Retina (tissue), 1 donor: ENCODE data around the gene SCMH1.
"Not testable (repeated sequence)": the region's sequence is repeated elsewhere in the genome, so short reads cannot be mapped to it uniquely, and the experiment has no call there.

Experiments
- DNase-seq: peaks from one replicate; pipeline ENCODE4 v3.0.0-alpha.2; 2016

The SCMH1 gene

DNA sequence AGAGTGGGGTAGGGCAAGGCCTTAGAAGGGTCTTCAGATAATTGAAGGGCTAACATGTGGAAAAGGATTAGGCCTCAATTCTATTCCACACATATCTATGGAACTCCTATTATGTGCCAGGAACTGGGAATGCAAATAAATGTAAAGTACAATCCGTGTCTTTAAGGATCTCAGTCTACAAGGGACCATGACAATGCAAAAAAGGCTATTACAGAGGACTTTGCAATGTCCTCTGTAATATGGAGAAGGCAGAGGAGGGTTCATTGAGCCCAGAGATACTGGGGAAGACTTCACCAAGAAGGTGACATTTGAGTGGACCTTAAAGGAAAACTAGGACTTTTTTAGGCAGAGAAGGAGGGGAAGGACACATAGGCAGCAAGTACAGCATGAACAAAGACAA, 4.5 kb upstream of the SCMH1 start:
- DNase-seq: no peak

DNA sequence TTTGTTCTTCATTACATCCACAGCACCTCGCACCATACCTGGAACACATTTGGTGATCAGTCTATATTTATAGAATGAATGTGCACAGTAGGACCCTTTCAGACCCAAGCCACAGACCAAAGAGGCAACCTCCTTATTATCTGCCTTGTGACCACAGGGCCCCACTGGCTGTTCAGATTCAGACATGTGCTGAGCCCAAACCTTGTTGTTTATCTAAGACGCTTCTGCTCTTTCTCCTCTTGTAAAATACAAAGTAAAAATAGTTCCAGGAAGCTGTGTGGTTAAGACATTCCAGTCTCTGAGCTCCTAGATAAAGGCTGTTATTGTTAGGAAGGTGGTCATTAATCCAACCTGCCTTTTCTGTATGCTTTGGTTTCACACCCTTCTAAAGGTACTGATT, 3.6 kb upstream of the SCMH1 start:
- no peak for DNase-seq

DNA sequence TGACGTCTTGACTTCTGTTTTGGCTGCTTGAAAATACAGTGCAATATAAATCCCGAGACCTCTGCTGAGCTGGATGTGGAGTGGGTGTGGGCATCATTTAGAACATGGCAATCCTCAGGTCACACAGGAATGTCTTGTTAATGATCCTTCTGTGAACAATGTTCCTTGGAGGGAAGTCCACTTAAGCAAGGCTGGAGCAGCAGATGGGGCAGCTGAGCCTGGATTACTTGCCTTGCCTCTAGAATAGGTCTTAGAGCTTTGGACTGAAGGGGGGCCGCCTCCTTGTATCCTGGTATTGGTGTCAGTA, 926 bp upstream of the SCMH1 start:
- no peak for DNase-seq

DNA sequence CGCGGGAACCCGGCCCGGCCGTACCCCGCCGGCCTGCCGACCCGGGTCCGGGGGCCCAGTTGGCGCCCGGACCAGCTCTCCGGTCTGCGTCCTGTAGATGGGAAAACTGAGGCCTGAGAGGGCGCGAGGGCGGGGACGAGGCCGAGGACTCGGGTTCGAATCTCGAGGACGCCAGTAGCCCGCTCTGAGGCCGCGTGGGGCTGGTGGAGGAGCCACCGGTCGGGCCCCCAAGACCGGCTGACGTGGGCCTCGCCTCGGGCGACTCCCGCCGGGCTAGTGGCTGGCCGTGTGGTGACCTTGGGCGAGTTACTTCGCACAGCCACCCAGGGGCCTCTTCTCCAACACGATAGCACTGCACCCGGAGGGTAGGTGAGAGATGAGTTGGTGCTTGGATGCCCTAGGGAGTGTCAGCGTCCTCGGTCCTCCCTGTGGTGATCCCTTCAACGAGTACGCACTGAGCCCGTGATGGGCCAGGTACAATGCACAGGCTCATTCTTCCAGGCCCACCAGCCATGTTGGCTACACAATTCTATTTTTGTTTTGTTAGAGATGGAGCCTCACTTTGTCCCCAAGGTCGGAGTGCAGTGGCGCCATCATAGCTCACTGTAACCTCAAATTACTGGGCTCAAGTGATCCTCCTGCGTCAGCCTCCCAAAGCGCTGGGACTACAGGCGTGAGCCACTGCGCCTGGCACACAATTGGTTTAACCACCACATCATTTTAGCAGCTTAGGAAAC, 404 bp upstream of the SCMH1 start:
- DNase-seq: peak; percentile 79

DNA sequence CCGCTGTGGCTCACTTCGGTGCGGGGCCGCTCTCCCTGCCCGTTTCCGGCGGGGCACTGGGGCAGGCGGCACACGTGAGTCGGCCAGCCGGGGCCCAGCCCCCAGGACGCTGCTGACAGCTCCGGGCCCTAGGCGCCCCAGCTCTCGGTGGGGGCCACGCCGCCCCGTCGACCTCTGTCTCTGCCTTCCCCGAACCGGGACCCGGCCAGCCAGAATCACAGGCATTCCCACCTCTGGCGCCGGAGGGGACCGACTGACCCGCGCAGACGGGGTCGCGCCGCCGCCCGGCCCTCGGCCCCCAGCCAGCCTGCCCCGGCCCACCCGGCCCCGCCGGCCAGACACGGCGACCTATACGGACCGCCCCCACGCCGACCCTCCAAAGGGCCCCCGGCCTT, 755 bp downstream of the SCMH1 start:
- DNase-seq: peak; percentile 73

DNA sequence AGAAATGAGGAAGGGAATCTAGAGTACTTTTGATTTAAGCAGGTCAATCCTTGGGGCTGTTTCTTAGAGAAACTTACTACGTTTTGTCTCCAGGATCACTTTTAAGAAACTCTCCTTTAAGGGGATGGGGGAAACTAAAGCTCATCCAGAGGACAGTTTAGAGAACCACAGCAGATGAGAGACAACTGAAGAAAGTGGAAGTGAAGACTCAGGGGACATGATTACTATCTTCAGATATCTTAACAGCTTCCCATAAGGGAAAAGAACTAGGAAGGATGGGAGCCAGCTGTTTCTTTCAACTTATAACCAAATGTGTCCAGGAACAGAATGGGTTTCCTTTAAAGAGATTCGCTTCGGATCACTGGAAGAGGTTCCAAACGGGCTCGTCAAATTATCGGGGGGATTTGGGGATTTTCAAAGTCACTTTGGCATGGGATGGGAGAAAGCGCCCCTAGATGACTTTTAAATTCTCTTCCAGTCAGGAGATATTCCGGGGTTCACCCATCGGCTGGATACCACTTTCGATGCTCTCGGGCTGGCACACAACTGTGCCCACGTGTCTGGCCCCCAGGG, 1.2 kb downstream of the SCMH1 start:
- no peak for DNase-seq

DNA sequence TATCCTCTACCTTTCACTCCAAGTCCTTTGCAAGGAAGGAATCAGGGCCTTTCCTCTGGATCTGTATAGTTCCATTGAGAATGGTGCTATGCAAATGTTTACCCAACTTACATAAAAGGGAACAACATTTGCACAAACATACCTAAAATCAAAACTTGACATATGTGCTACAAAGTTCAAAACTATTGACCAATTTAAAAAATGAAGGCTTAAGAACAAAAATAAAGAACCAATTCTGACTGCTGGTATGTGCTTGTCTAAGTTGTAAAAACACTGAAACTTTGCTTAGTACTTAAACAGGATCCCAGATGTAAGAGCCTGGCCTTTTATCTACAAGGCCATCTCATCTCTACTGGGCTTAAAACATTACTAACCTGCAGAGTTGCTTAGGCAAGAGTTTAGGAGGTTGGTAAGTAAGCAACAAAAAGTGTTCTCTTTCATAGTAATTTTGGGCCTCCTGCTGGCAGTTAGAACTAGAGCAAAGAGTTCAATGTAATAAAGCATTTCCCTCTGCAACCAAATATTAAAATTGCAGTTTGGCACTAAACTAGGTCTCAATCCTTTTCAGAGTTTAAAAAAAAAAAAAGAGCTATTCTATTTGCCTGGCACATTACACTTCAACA, 2.0 kb downstream of the SCMH1 start:
- no peak for DNase-seq

DNA sequence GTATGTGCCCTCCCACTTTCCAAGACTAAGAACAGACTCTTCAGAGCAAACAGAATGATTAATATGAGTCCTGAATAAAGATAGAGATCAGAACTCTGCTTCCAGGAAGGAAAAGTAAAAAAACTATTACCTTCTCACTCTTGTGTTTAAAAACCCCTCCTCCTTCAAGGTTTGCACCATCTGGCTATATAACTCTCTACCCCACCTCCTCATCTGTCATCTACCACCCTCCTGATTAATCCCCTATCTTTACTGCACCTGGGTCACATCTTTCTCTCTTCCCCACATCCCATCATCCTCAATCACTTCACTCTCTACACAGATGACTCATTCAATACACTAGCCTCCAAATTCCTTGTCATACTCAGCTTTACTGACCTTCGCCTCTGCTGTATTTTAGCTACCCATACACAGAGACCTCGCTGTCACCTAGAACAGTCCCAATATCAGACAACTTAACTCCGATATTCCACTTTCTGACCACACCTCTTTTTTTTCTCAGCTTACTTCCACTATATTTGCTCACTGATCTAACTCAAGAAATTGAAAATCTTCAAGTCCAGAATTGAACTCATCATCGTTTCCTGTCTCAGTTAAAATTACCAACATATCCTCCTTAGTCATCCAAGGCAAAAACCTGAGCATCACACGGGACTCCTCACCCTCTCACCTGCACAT, 3.7 kb downstream of the SCMH1 start:
- no peak for DNase-seq

DNA sequence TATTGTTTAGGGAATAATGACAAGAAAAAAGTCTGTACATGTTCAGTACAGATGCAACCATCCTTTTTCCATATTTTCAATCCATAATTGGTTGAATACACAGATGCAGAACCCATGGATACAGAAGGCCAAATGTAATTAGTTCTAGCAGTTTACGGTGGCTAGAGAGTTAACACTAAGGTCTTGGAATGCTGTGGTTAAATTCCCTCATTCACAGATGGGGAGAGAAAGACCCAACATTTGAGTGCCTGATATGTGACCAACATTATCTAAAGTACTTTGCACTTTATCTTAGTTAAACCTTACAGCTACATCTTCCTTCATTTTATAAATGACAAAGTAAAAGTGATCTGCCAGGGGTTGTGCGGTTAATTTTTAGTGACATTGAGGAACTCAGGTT, 5.3 kb downstream of the SCMH1 start:
- no peak for DNase-seq

DNA sequence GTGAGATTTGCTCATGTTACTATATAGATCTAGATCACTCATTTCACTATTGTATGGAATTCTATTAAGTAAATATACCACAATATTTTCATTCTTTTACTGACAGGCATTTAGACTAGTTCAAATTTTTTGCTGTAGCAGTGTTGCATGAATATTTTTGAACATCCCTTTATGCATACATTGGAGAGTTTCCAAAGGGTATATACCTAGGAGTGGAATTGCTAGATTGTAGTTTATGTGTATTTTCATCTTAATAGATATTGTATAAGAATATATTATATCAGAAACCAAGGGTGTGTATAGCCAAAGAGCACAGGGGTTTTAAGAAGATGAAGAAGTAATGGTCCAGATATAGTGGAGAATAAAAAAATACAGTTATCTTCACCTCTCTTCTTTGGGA, 6.2 kb downstream of the SCMH1 start:
- DNase-seq: no peak

DNA sequence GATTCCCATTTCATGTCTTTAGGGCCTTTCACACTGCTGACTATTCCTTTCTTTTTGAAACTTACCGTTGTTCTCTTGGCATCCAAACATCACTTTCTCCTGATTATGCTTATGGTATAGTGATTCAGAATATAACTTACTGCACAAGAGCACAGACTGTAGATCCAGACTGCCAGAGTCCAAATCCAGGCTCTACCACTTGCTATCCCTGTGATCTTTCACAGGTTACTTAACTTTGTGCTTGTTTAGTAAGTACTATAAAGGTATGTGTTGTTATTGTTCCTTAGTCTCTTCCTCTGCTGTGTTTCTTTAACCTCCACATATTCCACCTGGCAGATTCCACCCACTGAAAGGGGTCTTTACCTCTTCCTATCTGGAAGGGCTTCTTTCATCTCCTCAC, 8.4 kb downstream of the SCMH1 start:
- no peak for DNase-seq

DNA sequence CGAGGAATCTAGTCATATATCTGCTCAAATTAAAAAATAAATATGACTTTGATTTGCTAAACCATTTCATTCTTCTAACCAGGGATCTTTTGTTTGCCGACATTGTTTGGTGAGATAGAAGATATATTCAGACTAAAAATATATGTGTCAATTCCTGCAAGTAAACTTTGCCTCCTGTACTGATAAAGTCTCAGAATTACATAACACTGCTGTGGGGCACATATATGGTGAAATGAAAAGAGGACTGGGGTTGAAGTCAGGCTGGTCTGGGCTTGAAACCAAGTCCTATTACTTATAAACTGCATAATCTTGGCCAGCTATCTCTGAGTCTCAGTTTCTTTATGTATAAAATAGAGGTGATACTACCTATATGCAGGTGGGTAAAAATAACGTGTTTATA, 9.8 kb downstream of the SCMH1 start:
- no peak for DNase-seq

DNA sequence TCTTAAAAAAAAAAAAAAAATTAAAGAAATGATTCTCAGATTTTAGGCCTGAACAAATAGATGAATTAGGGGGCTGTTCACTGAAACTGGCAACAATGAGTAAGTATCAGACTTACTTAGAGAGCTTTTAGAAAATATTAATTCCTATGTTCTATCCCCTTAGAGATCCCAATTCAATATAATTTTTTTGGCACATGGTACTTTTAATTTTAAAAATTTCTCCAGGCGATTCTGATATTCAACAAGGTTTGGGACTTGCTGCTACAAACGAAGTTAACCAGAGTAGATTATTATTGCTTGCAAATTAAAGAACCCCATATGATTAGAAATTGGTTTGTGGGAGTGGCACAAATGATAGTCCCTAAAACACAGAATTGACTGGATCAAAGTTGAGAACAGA, 11.4 kb downstream of the SCMH1 start:
- DNase-seq: no peak

DNA sequence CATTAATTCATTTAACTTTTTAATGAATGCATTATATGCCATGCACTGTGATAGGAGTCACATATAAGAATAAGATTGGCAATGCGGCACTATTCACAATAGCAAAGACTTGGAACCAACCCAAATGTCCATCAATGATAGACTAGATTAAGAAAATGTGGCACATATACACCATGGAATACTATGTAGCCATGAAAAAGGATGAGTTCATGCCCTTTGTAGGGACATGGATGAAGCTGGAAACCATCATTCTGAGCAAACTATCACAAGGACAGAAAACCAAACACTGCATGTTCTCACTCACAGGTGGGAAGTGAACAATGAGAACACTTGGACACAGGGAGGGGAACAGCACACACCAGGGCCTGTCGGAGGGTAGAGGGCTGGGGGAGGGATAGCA, 12.9 kb downstream of the SCMH1 start:
- DNase-seq: not testable (repeated sequence)

DNA sequence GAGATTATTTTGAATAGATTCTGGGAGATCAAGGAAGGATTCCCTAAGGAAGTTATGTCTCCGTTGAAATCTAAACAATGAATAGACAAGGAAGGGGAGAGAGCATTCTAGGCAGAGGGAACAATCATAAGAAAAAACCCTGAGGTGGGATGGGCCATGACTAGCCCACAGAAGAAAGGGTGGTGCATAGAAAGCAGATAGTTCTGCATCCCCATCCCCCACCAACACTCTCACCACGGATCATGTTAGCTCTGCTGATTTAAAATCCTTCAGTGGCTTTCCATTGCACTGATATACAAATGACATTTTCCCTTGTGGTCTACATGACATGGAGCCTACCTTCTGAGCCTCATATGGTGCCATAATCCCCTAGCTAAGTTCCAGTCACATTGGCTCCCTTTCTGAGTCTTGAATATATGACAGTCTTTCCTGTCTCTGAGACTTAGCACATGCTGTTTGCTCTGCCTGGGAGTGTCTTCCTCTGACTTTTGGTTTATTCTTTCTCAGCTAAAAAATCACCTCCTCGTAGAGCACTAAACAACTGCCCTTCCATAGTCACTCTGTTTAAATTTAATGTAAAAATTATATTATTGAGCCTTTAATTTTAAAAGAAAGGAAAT, 15.2 kb downstream of the SCMH1 start:
- no peak for DNase-seq

DNA sequence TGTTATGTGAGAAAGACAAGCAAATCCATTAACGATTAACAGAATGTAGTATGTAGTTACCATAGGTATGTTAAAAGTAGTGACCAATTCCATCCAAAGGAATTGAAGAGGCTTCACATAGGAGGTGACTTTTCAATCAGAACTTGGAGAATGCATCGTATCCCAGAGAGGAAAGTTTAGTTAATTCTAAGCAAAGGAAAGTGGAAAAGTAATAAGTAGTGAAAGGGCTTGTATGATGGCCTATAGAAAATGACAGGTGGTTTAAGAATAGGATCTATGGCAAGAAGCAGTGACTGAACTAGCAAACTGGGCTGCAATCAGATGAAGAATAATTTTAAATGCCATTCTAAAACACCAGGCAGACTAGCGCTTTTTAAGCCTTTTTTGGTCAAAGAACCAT, 16.6 kb downstream of the SCMH1 start:
- DNase-seq: no peak

DNA sequence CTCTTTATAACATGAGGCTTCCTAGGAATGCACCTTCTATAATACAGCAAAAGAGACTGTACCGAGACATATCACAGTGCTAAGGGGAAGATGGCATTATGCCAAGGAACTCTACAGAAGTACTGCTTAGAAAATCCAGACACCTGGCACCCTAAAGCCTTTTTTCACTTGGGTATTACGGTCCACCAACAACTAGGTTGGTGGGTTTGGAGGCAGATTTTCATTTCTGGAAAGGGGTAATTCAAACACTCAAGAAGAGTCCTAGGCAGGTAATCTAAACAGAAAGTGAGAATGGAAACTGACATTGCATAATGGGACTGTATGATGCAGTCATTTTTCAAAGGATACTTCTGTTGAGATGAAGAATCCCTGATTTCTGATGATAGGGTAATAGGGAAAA, 19.6 kb downstream of the SCMH1 start:
- DNase-seq: no peak

DNA sequence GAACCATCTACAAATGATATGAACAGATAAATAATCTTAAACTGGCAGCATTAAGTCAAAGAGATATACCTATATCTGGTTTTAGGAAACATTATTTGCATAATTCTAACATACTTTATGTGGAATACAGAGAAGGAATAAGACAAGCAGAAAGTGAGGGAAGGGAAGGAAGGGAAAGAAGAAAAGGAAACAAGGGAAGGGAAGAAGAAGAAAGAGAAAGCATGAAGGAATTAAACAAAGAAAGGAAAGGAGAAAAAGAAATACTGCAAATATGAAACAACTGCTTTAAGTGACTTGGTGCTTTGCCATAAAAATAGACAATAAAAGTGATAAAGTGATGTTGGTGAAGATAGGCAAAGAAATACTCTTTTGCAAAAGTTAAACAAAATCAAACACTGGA, 20.1 kb downstream of the SCMH1 start:
- DNase-seq: no peak

DNA sequence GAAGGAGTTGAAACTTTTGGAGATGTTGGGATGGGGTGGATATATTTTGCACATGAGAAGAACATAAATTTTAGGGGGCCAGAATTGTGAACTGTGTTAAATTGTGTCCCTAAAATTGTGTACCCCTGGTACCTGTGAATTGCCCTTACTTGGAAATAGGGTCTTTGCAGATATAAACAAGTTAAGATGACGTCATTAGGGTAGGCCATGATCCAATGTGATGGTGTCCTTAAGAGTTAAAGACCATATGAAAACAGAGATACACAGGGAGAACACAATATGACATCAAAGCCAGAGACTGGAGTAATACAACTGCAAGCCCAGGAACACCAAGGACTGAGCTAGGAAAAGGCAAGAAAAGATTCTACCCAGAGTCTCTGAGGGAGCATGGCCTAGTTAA, 24.0 kb downstream of the SCMH1 start:
- no peak for DNase-seq

DNA sequence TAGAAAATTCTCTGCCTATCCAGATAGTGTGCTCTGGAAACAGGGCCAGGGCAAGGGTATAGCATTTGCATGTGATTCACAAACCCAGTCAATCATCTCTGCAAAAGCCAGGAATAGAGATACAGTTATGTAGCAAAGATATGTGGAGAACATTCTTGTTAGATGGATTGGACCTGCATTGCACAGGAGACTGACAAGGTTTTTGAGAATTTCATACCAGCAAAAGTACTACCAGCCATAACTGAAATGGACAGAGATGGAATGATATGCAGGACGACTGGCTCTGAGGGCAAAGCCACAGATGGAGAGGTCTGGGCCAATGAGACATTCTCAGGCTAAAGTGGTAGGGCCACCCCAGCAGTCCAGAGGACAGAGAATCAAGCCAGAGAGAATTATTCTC, 24.7 kb downstream of the SCMH1 start:
- DNase-seq: no peak

DNA sequence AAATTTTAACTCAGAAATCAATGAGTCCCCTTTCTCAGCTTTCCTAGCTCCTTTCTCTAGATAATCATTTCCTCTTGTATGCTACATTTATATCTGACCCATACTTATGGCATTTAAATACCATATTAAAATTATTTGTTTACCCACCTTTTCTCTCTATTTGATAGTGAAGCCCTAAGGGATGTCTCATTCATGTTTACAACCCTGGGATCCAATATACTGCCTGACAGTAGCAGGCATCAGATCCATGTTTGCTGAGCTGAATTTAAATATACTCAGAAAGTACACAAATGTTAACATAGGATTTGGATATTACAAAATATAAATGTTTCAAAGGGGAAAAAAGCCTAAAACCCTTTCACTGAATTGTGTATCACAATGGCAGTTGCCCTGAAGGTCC, 26.5 kb downstream of the SCMH1 start:
- DNase-seq: no peak

DNA sequence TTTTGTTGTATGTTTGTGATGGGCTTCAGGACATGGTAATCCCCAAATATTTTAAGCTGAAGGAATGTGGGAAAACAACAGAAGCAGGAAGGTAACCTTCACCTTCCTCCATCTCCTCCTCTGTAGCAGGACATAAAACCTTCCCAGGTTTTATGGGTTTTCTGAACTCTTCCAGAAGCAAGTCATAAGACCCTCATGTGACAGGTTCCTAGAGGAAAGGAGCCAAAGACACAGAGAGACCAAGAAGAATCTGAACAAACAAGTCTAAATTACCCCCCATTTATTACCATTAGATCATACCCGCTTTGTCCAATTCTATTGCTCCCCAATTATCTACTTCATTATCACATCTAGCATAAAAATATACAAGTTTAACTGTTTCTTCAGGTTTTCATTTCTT, 28.8 kb downstream of the SCMH1 start:
- DNase-seq: no peak

DNA sequence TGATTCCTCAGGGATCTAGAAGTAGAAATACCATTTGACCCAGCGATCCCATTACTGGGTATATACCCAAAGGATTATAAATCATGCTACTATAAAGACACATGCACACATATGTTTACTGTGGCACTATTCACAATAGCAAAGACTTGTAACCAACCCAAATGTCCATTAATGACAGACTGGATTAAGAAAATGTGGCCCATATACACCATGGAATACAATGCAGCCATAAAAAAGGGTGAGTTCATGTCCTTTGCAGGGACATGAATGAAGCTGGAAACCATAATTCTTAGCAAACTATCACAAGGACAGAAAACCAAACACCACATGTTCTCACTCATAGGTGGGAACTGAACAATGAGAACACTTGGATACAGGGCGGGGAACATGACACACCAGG, 30.5 kb downstream of the SCMH1 start:
- not testable (repeated sequence) for DNase-seq

DNA sequence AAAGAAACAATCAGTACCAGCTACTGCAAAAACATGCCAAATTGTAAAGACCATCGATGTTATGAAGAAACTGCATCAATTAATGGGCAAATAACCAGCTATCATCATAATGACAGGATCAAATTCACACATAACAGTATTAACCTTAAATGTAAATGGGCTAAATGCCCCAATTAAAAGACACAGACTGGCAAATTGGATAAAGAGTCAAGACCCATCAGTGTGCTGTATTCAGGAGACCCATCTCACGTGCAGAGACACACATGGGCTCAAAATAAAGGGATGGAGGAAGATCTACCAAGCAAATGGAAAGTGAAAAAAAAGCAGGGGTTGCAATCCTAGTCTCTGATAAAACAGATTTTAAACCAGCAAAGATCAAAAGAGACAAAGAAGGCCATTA, 35.1 kb downstream of the SCMH1 start:
- DNase-seq: not testable (repeated sequence)
